IMR-90 (cell line): Measurements from ENCODE around the gene GPR62. TPM values are rescaled to one million over a fixed set of nuclear protein-coding genes. Genes with fewer than 3 reads are reported as not detected.

Source experiments
- ATAC-seq: fragments of 200-7000 bp; cut with Tn5 transposase; 2 replicates; pipeline ENCODE4 v1.9.1; 2020; ENCODE audit warnings: low read depth, mild to moderate bottlenecking, moderate library complexity
- BruUV-seq: library from RNA; stranded (reverse); fragments of 400-500 nt; replicated peaks from 2 replicates; lab custom pipeline; 2021; lab: Mats Ljungman, UMichigan
- CTCF ChIA-PET: fragments of 300-600 bp; formaldehyde crosslinking; extraction: SDS; loops from one replicate; lab custom pipeline; 2021; ENCODE audit warnings: antibody characterized with exemption; lab: Yijun Ruan, JAX
- POLR2A ChIA-PET: fragments of 300-600 bp; sonication (Branson Sonifier 250); formaldehyde crosslinking; loops from one replicate; lab custom pipeline; 2022; ENCODE audit warnings: antibody characterized with exemption; ENCODE audit not compliant: unreplicated experiment; lab: Charles Lee
- DNase-seq: peaks from one replicate; pipeline ENCODE4 v3.0.0; 2013
- H2AFZ ChIP-seq: replicated peaks from 2 replicates; pipeline ENCODE3; 2013; ENCODE audit warnings: low read length, mild to moderate bottlenecking; ENCODE audit not compliant: poor library complexity
- H2AK5ac ChIP-seq: 2 replicates; pipeline ENCODE4 v1.6.1; 2013; ENCODE audit warnings: low read depth, low read length, inconsistent platforms
- H2AK9ac ChIP-seq: replicated peaks from 2 replicates; pipeline ENCODE3; 2013; ENCODE audit warnings: mild to moderate bottlenecking, low read depth, low read length, moderate library complexity; ENCODE audit not compliant: poor library complexity
- H2BK120ac ChIP-seq: 2 replicates; pipeline ENCODE4 v1.6.1; 2013; ENCODE audit warnings: low read depth, low read length, inconsistent platforms
- H2BK15ac ChIP-seq: 3 replicates; pipeline ENCODE4 v1.6.1; 2013; ENCODE audit warnings: low read depth, low read length, inconsistent platforms
- H2BK20ac ChIP-seq: 2 replicates; pipeline ENCODE4 v1.6.1; 2013; ENCODE audit warnings: low read depth, mild to moderate bottlenecking, inconsistent platforms, low read length, moderate library complexity
- H2BK5ac ChIP-seq: 2 replicates; pipeline ENCODE4 v1.6.1; 2013; ENCODE audit warnings: mild to moderate bottlenecking, low read depth, low read length, inconsistent platforms; ENCODE audit not compliant: poor library complexity, severe bottlenecking
- H3K14ac ChIP-seq: replicated peaks from 2 replicates; pipeline ENCODE4 v1.6.1; 2013; ENCODE audit warnings: low read depth, low read length, inconsistent platforms
- H3K18ac ChIP-seq: 2 replicates; pipeline ENCODE4 v1.6.1; 2013; ENCODE audit warnings: low read depth, low read length, control low read depth
- H3K23ac ChIP-seq: 2 replicates; pipeline ENCODE4 v1.6.1; 2013; ENCODE audit warnings: low read depth, low read length, inconsistent platforms
- H3K27ac ChIP-seq: 2 replicates; pipeline ENCODE4 v1.5.1; 2013; ENCODE audit warnings: mild to moderate bottlenecking, control low read depth, low read length; ENCODE audit not compliant: insufficient read depth
- H3K27me3 ChIP-seq: 2 replicates; pipeline ENCODE4 v1.6.1; 2013; ENCODE audit warnings: low read length; ENCODE audit not compliant: control insufficient read depth, insufficient read depth
- H3K36me3 ChIP-seq: 2 replicates; pipeline ENCODE4 v1.6.1; 2013; ENCODE audit warnings: low read length, mixed read lengths; ENCODE audit not compliant: control insufficient read depth, insufficient read depth
- H3K4ac ChIP-seq: 2 replicates; pipeline ENCODE4 v1.6.1; 2013; ENCODE audit warnings: low read depth, low read length, inconsistent platforms
- H3K4me1 ChIP-seq: 2 replicates; pipeline ENCODE4 v1.6.1; 2013; ENCODE audit warnings: low read length, mixed read lengths; ENCODE audit not compliant: control insufficient read depth, insufficient read depth
- H3K4me2 ChIP-seq: 2 replicates; pipeline ENCODE4 v1.6.1; 2013; ENCODE audit warnings: low read depth, mild to moderate bottlenecking, control low read depth, low read length, moderate library complexity
- H3K4me3 ChIP-seq: 2 replicates; pipeline ENCODE4 v1.5.1; 2013; ENCODE audit warnings: low read depth, mild to moderate bottlenecking, control low read depth, low read length, moderate library complexity; ENCODE audit not compliant: insufficient read depth
- H3K56ac ChIP-seq: 2 replicates; pipeline ENCODE4 v1.6.1; 2013; ENCODE audit warnings: low read length, inconsistent platforms; ENCODE audit not compliant: insufficient read depth; ENCODE audit errors: extremely low read depth
- H3K79me1 ChIP-seq, 2 experiments: 2 replicates each; pipeline ENCODE4 v1.6.1; 2013; ENCODE audit warnings: low read length in 2 of 2, inconsistent platforms in 1 of 2, low read depth in 1 of 2
- H3K9ac ChIP-seq: 2 replicates; pipeline ENCODE4 v1.6.1; 2013; ENCODE audit warnings: low read depth, low read length, control low read depth
- H3K9me1 ChIP-seq: 2 replicates; pipeline ENCODE4 v1.6.1; 2013; ENCODE audit warnings: low read length, inconsistent platforms; ENCODE audit not compliant: insufficient read depth
- H3K9me3 ChIP-seq: 2 replicates; pipeline ENCODE4 v1.6.1; 2013; ENCODE audit warnings: low read length; ENCODE audit not compliant: control insufficient read depth, insufficient read depth
- H4K20me1 ChIP-seq: 2 replicates; pipeline ENCODE4 v1.6.1; 2013; ENCODE audit warnings: low read length, inconsistent platforms; ENCODE audit not compliant: insufficient read depth
- H4K5ac ChIP-seq: 2 replicates; pipeline ENCODE4 v1.6.1; 2013; ENCODE audit warnings: mild to moderate bottlenecking, low read depth, low read length, control low read depth
- H4K8ac ChIP-seq, 2 experiments: 2 replicates each; pipeline ENCODE4 v1.6.1; 2013; ENCODE audit warnings: low read depth in 2 of 2, low read length in 2 of 2, control low read depth in 1 of 2, inconsistent platforms in 1 of 2
- H4K91ac ChIP-seq: 2 replicates; pipeline ENCODE4 v1.6.1; 2013; ENCODE audit warnings: low read depth, low read length, inconsistent platforms; ENCODE audit not compliant: insufficient read depth
- BHLHE40 ChIP-seq: fragments of 150-350 bp; IDR thresholded peaks from 2 replicates; pipeline ENCODE4 v1.6.1; 2016; ENCODE audit warnings: mild to moderate bottlenecking, low read depth, low read length
- CEBPB ChIP-seq: IDR thresholded peaks from 2 replicates; pipeline ENCODE4 v1.6.1; 2012; ENCODE audit warnings: low read depth, low read length, improper control_type of control experiment
- CHD1 ChIP-seq: IDR thresholded peaks from 2 replicates; pipeline ENCODE4 v1.6.1; 2012; ENCODE audit warnings: low read depth, low read length, improper control_type of control experiment
- CTCF ChIP-seq: conservative IDR thresholded peaks from 2 replicates; pipeline ENCODE4 v1.5.1; 2012; ENCODE audit warnings: mild to moderate bottlenecking, low read depth, low read length, improper control_type of control experiment
- FOS ChIP-seq: fragments of 150-350 bp; IDR thresholded peaks from 2 replicates; pipeline ENCODE4 v1.6.1; 2016; ENCODE audit warnings: low read depth, low read length
- MAFK ChIP-seq: IDR thresholded peaks from 2 replicates; pipeline ENCODE4 v1.6.1; 2012; ENCODE audit warnings: low read depth, low read length, improper control_type of control experiment
- MAZ ChIP-seq: IDR thresholded peaks from 2 replicates; pipeline ENCODE4 v1.6.1; 2012; ENCODE audit warnings: low read depth, mild to moderate bottlenecking, low read length, improper control_type of control experiment, moderate library complexity, borderline replicate concordance
- NFE2L2 ChIP-seq: fragments of 150-350 bp; IDR thresholded peaks from 2 replicates; pipeline ENCODE4 v1.6.1; 2016; ENCODE audit warnings: low read depth, mild to moderate bottlenecking, low read length
- POLR2A ChIP-seq: IDR thresholded peaks from 2 replicates; pipeline ENCODE4 v1.6.1; 2012; ENCODE audit warnings: mild to moderate bottlenecking, low read depth, low read length
- RAD21 ChIP-seq: IDR thresholded peaks from 2 replicates; pipeline ENCODE4 v1.6.1; 2012; ENCODE audit warnings: low read length, improper control_type of control experiment
- RCOR1 ChIP-seq: IDR thresholded peaks from 2 replicates; pipeline ENCODE4 v1.6.1; 2012; ENCODE audit warnings: mild to moderate bottlenecking, low read length, improper control_type of control experiment; ENCODE audit not compliant: insufficient replicate concordance
- SMC3 ChIP-seq: fragments of 150-350 bp; IDR thresholded peaks from 2 replicates; pipeline ENCODE4 v1.6.1; 2016; ENCODE audit warnings: low read depth, mild to moderate bottlenecking, antibody characterized with exemption, low read length, moderate library complexity
- WGBS, 2 experiments: methylation state at CpG; one replicate each; pipeline versions ENCODE4 v1.1.5 to v1.1.7; 2013; ENCODE audit warnings: missing lambda C conversion rate in 2 of 2; ENCODE audit not compliant: insufficient read length in 1 of 2; ENCODE audit errors: extremely low coverage in 2 of 2; 5-methylcytosine and 5-hydroxymethylcytosine counted together
- dilution Hi-C: fragments of 300-500 bp; cut with HindIII; formaldehyde crosslinking; loops from one replicate; pipeline ENCODE4 v1.14.3; 2018; ENCODE audit warnings: low sequenced_read_pairs; ENCODE audit not compliant: unreplicated experiment
- in situ Hi-C: fragments of 300-500 bp; cut with MboI; formaldehyde crosslinking; loops from 3 replicates; pipeline ENCODE4 v1.14.3; 2019; ENCODE audit warnings: low sequenced_read_pairs, inconsistent platforms, mixed read lengths
- intact Hi-C: fragments of 100-400 bp; cut with micrococcal nuclease; formaldehyde crosslinking; loops from 2 replicates; pipeline ENCODE4 v1.10.0; 2022
- polyA plus RNA-seq, 3 experiments: library from polyadenylated mRNA; depleted of rRNA; stranded (reverse); fragments of >200 nt; gene quantifications; 2 replicates each; pipeline ENCODE4 v1.2.3, GENCODE V29; 2012; ENCODE audit warnings: low replicate concordance in 1 of 3
- total RNA-seq: library from RNA; depleted of rRNA; stranded (reverse); fragments of >200 nt; gene quantifications from 2 replicates; pipeline ENCODE4 v1.2.3, GENCODE V29; 2012
- TF ChIP-seq, protein P1 (sequence below): fragments of 150-350 bp; IDR thresholded peaks from 2 replicates; pipeline ENCODE4 v1.6.1; 2017; ENCODE audit warnings: mild to moderate bottlenecking, antibody characterized with exemption, low read length, low read depth
- TF ChIP-seq, protein P2 (sequence below): fragments of 150-350 bp; IDR thresholded peaks from 2 replicates; pipeline ENCODE4 v1.6.1; 2016; ENCODE audit warnings: low read depth, mild to moderate bottlenecking, low read length, moderate library complexity, borderline replicate concordance

The GPR62 gene
- total and polyA plus RNA-seq, 2 of the 4 experiments (the other 2 are of a cell fraction), result under 0.01 TPM; not detected in 1

GRCh38 chr3:51967384-51968169 is 12.4 kb downstream of the GPR62 start, which contains the start of gene PCBP4:
Gene PCBP4 (minus strand): TSS chr3:51967454. CDS start chr3:51961240, 6,214 bp downstream.
- Histone ChIP-seq H4K20me1 (peaks cover 12% of the 10 kb centered on the region), H2AFZ (peak within 1 kb of the TSS; percentile 95), H3K4ac (peak within 1 kb of the TSS; percentile 97), H3K36me3 (no peaks in the 10 kb centered on the region; the same call in 1 of the 2 replicates), H2AK9ac (peak within 1 kb of the TSS; percentile 98), H2BK5ac (peak within 1 kb of the TSS; percentile 84), H3K56ac (peak within 1 kb of the TSS; percentile 82), H3K27ac (peak within 1 kb of the TSS; percentile 88), H2AK5ac (peak within 1 kb of the TSS; percentile 98), H4K91ac (peak within 1 kb of the TSS; percentile 86), H3K79me1 (peaks cover 36 to 66% of the 10 kb centered on the region in 2 experiments), H2BK15ac (no peak within 1 kb of the TSS; the same call in 1 of the 3 replicates), H3K27me3 (no peaks in the 10 kb centered on the region), H4K5ac (peak within 1 kb of the TSS; percentile 55), H3K4me2 (peak within 1 kb of the TSS; percentile 99), H3K14ac (peak within 1 kb of the TSS; percentile 98), H3K18ac (peak within 1 kb of the TSS; percentile 90), H4K8ac (peak within 1 kb of the TSS; percentile 87 to 89), H3K9me1 (peaks cover 19% of the 10 kb centered on the region), H3K4me1 (peaks cover 28% of the 10 kb centered on the region), H3K23ac (peak within 1 kb of the TSS; percentile 91), H3K4me3 (peak within 1 kb of the TSS; percentile 70), H2BK120ac (peak within 1 kb of the TSS; percentile 55), H3K9ac (peak within 1 kb of the TSS; percentile 95), H2BK20ac (peak within 1 kb of the TSS; percentile 57; the same call in 1 of the 2 replicates), H3K9me3 (no peaks in the 10 kb centered on the region)
- POLR2A ChIA-PET, result interaction anchor here (0.6 kb wide), 2 partner anchors 14 to 332 kb away, joined by 8 to 10 read pairs; no protein-coding TSS in a partner anchor
- DNase-seq (peak; percentile 34), ATAC-seq (peak; percentile 80)
- dilution Hi-C loops, result no loop called here
- BruUV-seq, result no TSS peak
- intact Hi-C loops, result no loop called here
- WGBS, 2 experiments, result 1% methylated on average over 23 of the region's 90 CpGs; no CpG with 5 or more reads in 1 of the 2 experiments
- CTCF ChIA-PET, result no interaction called here
- in situ Hi-C loops, result loop anchor here (25.0 kb wide), 1 partner anchor 1630 kb away; the partner anchor contains the start of genes RASSF1, TUSC2 and ZMYND10
- no peak for TF ChIP-seq CHD1
- TF ChIP-seq RAD21, result no peak
- TF ChIP-seq, protein P1, sequence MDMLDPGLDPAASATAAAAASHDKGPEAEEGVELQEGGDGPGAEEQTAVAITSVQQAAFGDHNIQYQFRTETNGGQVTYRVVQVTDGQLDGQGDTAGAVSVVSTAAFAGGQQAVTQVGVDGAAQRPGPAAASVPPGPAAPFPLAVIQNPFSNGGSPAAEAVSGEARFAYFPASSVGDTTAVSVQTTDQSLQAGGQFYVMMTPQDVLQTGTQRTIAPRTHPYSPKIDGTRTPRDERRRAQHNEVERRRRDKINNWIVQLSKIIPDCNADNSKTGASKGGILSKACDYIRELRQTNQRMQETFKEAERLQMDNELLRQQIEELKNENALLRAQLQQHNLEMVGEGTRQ, result no peak
- no peak for TF ChIP-seq RCOR1
- no peak for TF ChIP-seq SMC3
- TF ChIP-seq CEBPB, result no peak
- no peak for TF ChIP-seq MAFK
- no peak for TF ChIP-seq NFE2L2
- no peak for TF ChIP-seq MAZ
- no peak for TF ChIP-seq FOS
- TF ChIP-seq POLR2A, result no peak
- no peak for TF ChIP-seq BHLHE40
- TF ChIP-seq, protein P2, sequence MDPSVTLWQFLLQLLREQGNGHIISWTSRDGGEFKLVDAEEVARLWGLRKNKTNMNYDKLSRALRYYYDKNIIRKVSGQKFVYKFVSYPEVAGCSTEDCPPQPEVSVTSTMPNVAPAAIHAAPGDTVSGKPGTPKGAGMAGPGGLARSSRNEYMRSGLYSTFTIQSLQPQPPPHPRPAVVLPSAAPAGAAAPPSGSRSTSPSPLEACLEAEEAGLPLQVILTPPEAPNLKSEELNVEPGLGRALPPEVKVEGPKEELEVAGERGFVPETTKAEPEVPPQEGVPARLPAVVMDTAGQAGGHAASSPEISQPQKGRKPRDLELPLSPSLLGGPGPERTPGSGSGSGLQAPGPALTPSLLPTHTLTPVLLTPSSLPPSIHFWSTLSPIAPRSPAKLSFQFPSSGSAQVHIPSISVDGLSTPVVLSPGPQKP, result no peak
- TF ChIP-seq CTCF, result no peak
